Natural killer cell treated with Interleukin-12 subunit alpha and Interleukin-12 subunit beta and Interleukin-15 and Interleukin-18, amount 100 ng/mL, for 72 hours (primary cell): ENCODE data around the gene SEMA6B. TPM values are rescaled to one million over a fixed set of nuclear protein-coding genes. Genes with fewer than 3 reads are reported as not detected.
"Not testable (repeated sequence)": the region's sequence is repeated elsewhere in the genome, so short reads cannot be mapped to it uniquely, and the experiment has no call there.

Experiments
- ATAC-seq, 2 donors: fragments of 150-1000 bp; cut with Tn5 transposase in 1 of 2; sonication (Bioruptor Pico), chemical (Tn5 transposase) in 1 of 2; 2 replicates each; pipeline ENCODE4 v1.10.0; 2021
- DNase-seq: peaks from one replicate; pipeline ENCODE4 v3.0.0; 2022; ENCODE audit warnings: low spot score
- H3K27ac Mint-ChIP-seq, 2 donors: 1 replicate in 1 of 2; 2 replicates in 1 of 2; pipeline ENCODE4 v1.8.0; 2022; ENCODE audit warnings: mixed read lengths in 2 of 2, mild to moderate bottlenecking in 1 of 2, moderate library complexity in 1 of 2
- H3K27me3 Mint-ChIP-seq, 2 donors: 1 replicate in 1 of 2; 2 replicates in 1 of 2; pipeline ENCODE4 v1.8.0; 2022; ENCODE audit warnings: mixed read lengths in 2 of 2
- H3K36me3 Mint-ChIP-seq: one replicate; pipeline ENCODE4 v1.8.0; 2022; ENCODE audit warnings: mixed read lengths
- H3K4me1 Mint-ChIP-seq, 2 donors: 1 replicate in 1 of 2; 2 replicates in 1 of 2; pipeline ENCODE4 v1.8.0; 2022; ENCODE audit warnings: low read depth in 2 of 2, mixed read lengths in 2 of 2, mild to moderate bottlenecking in 1 of 2
- H3K4me3 Mint-ChIP-seq: one replicate; pipeline ENCODE4 v1.8.0; 2022; ENCODE audit warnings: mixed read lengths
- H3K9me3 Mint-ChIP-seq: 2 replicates; pipeline ENCODE4 v1.8.0; 2022; ENCODE audit warnings: mixed read lengths
- total RNA-seq, 2 donors: library from RNA; stranded (reverse); gene quantifications; one replicate each; pipeline ENCODE4 v1.2.3, GENCODE V29; 2022

The SEMA6B gene
- total RNA-seq, 2 donors from 2014 or later: 0.14 TPM; not detected in 1

- H3K9me3 Mint-ChIP-seq: no peaks in the 10 kb centered on the region
- DNase-seq (no peak), ATAC-seq (no peak)
- H3K27me3 Mint-ChIP-seq: peaks cover 0 to 4% of the 10 kb centered on the region in 2 donors
- no peaks in the 10 kb centered on the region for H3K4me1 Mint-ChIP-seq
- H3K4me3 Mint-ChIP-seq: no peak overlapping the region
- no peaks in the 10 kb centered on the region for H3K36me3 Mint-ChIP-seq
- no peak overlapping the region for H3K27ac Mint-ChIP-seq
Measured at GRCh38 chr19:4528843-4529242, 30.6 kb downstream of the SEMA6B start.

GRCh38 chr19:4527377-4527776 is 32.1 kb downstream of the SEMA6B start:
- H3K9me3 Mint-ChIP-seq, H3K27me3 Mint-ChIP-seq, H3K36me3 Mint-ChIP-seq, DNase-seq, H3K4me3 Mint-ChIP-seq, H3K4me1 Mint-ChIP-seq, ATAC-seq, H3K27ac Mint-ChIP-seq: not testable (repeated sequence)

GRCh38 chr19:4525563-4526002 is 33.9 kb downstream of the SEMA6B start:
- Mint-ChIP-seq H3K9me3 (no peaks in the 10 kb centered on the region), H3K4me3 (no peak overlapping the region), H3K27me3 (no peaks in the 10 kb centered on the region), H3K4me1 (no peaks in the 10 kb centered on the region), H3K36me3 (no peaks in the 10 kb centered on the region), H3K27ac (no peak overlapping the region)
- ATAC-seq (peak in 1 of 2 donors; percentile 7), DNase-seq (no peak)

- no peak overlapping the region for H3K4me3 Mint-ChIP-seq
Measured at GRCh38 chr19:4524808-4525562, 34.5 kb downstream of the SEMA6B start.

GRCh38 chr19:4523306-4524110 is 36.0 kb downstream of the SEMA6B start:
- ATAC-seq (peak in 1 of 2 donors; percentile 31), DNase-seq (no peak)
- Mint-ChIP-seq H3K4me3 (no peak overlapping the region), H3K27ac (no peak overlapping the region), H3K36me3 (no peaks in the 10 kb centered on the region), H3K4me1 (peaks cover 0 to 3% of the 10 kb centered on the region in 2 donors), H3K9me3 (no peaks in the 10 kb centered on the region), H3K27me3 (peaks cover 0 to 3% of the 10 kb centered on the region in 2 donors)

More at GRCh38 chr19:4524808-4525562, 34.5 kb downstream of the SEMA6B start:
- H3K4me1 Mint-ChIP-seq: no peaks in the 10 kb centered on the region
- no peaks in the 10 kb centered on the region for H3K36me3 Mint-ChIP-seq
- peak; percentile 50 to 72 for ATAC-seq
- DNase-seq: no peak
- H3K9me3 Mint-ChIP-seq: no peaks in the 10 kb centered on the region
- H3K27ac Mint-ChIP-seq: no peak overlapping the region
- no peaks in the 10 kb centered on the region for H3K27me3 Mint-ChIP-seq

GRCh38 chr19:4522291-4523002 is 37.0 kb downstream of the SEMA6B start:
- no peak overlapping the region for H3K27ac Mint-ChIP-seq
- no peak for ATAC-seq

GRCh38 chr19:4521888-4522242 is 37.6 kb downstream of the SEMA6B start:
- no peak for DNase-seq
- ATAC-seq: no peak
- Mint-ChIP-seq H3K4me3 (no peak overlapping the region), H3K36me3 (no peaks in the 10 kb centered on the region), H3K27ac (no peak overlapping the region), H3K4me1 (peaks cover 0 to 3% of the 10 kb centered on the region in 2 donors), H3K27me3 (peaks cover 0 to 3% of the 10 kb centered on the region in 2 donors), H3K9me3 (no peaks in the 10 kb centered on the region)

More at GRCh38 chr19:4522291-4523002, 37.0 kb downstream of the SEMA6B start:
- DNase-seq: no peak
- H3K27me3 Mint-ChIP-seq: peaks cover 0 to 3% of the 10 kb centered on the region in 2 donors
- H3K36me3 Mint-ChIP-seq: no peaks in the 10 kb centered on the region
- no peaks in the 10 kb centered on the region for H3K9me3 Mint-ChIP-seq
- H3K4me3 Mint-ChIP-seq: no peak overlapping the region
- peaks cover 0 to 3% of the 10 kb centered on the region in 2 donors for H3K4me1 Mint-ChIP-seq

- Mint-ChIP-seq H3K27me3 (peaks cover 0 to 3% of the 10 kb centered on the region in 2 donors), H3K36me3 (no peaks in the 10 kb centered on the region), H3K4me3 (no peak overlapping the region), H3K9me3 (no peaks in the 10 kb centered on the region), H3K27ac (peak overlapping the region in 1 of 2 donors; percentile 20), H3K4me1 (peaks cover 0 to 3% of the 10 kb centered on the region in 2 donors)
- no peak for ATAC-seq
- no peak for DNase-seq
Measured at GRCh38 chr19:4521170-4521887, 38.2 kb downstream of the SEMA6B start.

- H3K27ac Mint-ChIP-seq: no peak overlapping the region
- peaks cover 0 to 3% of the 10 kb centered on the region in 2 donors for H3K4me1 Mint-ChIP-seq
- no peak overlapping the region for H3K4me3 Mint-ChIP-seq
- ATAC-seq (no peak), DNase-seq (no peak)
- H3K36me3 Mint-ChIP-seq: no peaks in the 10 kb centered on the region
- peaks cover 0 to 3% of the 10 kb centered on the region in 2 donors for H3K27me3 Mint-ChIP-seq
- H3K9me3 Mint-ChIP-seq: no peaks in the 10 kb centered on the region
Measured at GRCh38 chr19:4519521-4520277, 39.8 kb downstream of the SEMA6B start.

- no peak overlapping the region for H3K27ac Mint-ChIP-seq
- H3K4me3 Mint-ChIP-seq: no peak overlapping the region
- H3K9me3 Mint-ChIP-seq: no peaks in the 10 kb centered on the region
- H3K36me3 Mint-ChIP-seq: no peaks in the 10 kb centered on the region
- DNase-seq (no peak), ATAC-seq (no peak)
- H3K27me3 Mint-ChIP-seq: peaks cover 0 to 3% of the 10 kb centered on the region in 2 donors
- H3K4me1 Mint-ChIP-seq: peaks cover 0 to 3% of the 10 kb centered on the region in 2 donors
Measured at GRCh38 chr19:4519172-4519496, 40.4 kb downstream of the SEMA6B start.

GRCh38 chr19:4518345-4519171 is 40.9 kb downstream of the SEMA6B start, which contains the start of gene PLIN4:
TSS of gene PLIN4 (minus strand) at chr19:4518486. CDS start at chr19:4518272, 214 bp downstream.
- Mint-ChIP-seq H3K27ac (no peak within 1 kb of the TSS), H3K36me3 (no peaks in the 10 kb centered on the region), H3K4me3 (no peak within 1 kb of the TSS), H3K9me3 (no peaks in the 10 kb centered on the region), H3K4me1 (peaks cover 0 to 3% of the 10 kb centered on the region in 2 donors), H3K27me3 (peaks cover 0 to 3% of the 10 kb centered on the region in 2 donors)
- ATAC-seq (no peak), DNase-seq (no peak)

GRCh38 chr19:4517451-4518057 is 41.9 kb downstream of the SEMA6B start:
- no peak for ATAC-seq
- peaks cover 0 to 3% of the 10 kb centered on the region in 2 donors for H3K4me1 Mint-ChIP-seq
- H3K4me3 Mint-ChIP-seq: no peak overlapping the region
- no peaks in the 10 kb centered on the region for H3K9me3 Mint-ChIP-seq
- no peak for DNase-seq
- H3K36me3 Mint-ChIP-seq: no peaks in the 10 kb centered on the region
- peaks cover 0 to 3% of the 10 kb centered on the region in 2 donors for H3K27me3 Mint-ChIP-seq
- H3K27ac Mint-ChIP-seq: no peak overlapping the region
